Left forelimb (tissue), 1 donor: Measurements from ENCODE around the gene KLF16.

Source experiments
- DNase-seq: peaks from one replicate; pipeline ENCODE4 v3.0.0-alpha.2; 2018; ENCODE audit warnings: low spot score

Gene KLF16

DNA sequence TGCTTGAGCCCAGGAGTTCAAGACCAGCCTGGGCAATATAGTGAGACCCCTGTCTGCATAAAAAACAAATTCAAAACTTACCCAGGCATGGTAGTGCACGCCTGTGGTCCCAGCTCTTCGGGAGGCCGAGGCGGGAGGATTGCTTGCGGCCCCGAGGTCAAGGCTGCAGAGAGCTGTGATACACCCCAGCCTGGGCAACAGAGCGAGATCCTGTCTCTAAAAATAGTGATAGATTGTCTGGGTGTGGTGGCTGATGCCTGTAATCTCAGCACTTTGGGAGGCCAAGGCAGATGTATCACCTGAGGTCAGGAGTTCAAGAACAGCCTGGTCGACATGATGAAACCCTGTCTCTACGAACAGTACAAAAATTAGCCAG is 4.0 kb upstream of the KLF16 start:
- DNase-seq = no peak

DNA sequence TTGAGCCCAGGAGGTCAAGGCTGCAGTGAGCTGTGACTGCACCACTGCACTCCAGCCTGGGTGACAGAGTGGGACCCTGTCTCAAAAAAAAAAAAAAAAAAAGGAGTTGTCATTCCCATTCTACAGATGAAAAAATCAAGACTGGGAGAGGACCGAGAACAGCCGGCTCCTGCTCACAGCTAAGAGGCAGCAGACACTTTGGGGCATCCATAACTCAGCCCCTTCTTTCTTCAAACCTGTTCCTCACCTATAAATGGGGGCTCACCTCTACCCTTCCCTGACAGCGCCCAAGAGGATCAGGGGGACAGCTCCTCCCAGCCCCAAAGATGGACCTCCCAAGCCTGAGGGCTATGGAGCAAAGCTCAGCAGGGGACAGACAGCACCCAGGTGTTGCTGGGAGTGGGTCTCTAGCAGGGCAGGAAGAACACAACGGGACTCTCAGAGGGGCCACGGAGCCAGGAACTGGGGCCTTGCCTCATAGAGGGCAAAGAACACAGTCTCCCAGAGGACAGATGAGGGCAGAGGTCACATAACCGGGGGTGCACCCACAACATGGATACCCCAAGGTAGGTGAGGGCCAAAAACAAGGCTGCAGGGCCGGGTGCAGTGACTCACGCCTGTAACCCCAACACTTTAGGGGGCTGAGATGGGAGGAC is 3.4 kb upstream of the KLF16 start:
- no peak for DNase-seq

DNA sequence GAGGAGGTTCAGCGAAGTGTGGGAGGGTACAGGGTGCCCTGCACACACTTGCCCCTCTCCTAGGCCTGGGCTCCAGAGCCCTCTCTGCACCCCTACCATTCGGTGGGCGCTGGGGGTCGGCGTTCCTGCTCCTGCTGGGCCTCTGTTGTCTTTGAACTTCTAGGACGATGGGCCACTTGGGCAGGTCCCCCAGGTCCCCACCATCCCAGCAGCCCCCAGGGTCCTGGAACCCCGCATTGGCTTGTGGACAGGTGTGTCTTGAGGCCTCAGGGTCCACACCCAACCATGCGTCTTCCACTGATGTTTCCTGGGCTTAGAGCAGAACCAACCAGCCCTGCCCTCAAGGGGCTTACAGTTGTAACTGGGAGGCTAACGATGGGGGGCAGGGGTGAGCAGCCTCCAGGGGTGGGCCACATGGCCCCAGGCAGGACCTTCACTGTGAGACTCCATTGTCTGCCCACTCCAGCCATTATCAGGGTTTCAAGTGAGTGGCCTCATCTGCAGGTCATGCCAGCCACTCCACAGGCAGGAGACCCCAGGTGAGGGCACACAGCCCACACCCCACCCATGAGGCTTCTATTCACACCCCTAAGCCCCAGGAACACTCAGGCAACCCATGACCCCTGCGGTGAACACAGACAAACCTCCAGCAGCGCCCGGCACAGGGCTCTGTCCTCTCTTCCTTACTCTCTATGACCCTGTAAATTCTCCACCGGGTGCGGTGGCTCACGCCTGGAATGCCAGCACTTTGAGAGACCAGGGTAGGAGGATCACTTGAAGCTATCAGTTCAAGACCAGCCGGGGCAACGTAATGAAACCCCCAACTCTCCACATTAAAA is 2.0 kb upstream of the KLF16 start:
- DNase-seq = peak; percentile 68

GRCh38 chr19:1864480-1865171 is 1.2 kb upstream of the KLF16 start:
- DNase-seq = peak; percentile 80

- peak; percentile 96 for DNase-seq
Observed at GRCh38 chr19:1863638-1864479, 480 bp upstream of the KLF16 start.

- DNase-seq = peak; percentile 70
Observed at GRCh38 chr19:1862424-1863327, 703 bp downstream of the KLF16 start.

DNA sequence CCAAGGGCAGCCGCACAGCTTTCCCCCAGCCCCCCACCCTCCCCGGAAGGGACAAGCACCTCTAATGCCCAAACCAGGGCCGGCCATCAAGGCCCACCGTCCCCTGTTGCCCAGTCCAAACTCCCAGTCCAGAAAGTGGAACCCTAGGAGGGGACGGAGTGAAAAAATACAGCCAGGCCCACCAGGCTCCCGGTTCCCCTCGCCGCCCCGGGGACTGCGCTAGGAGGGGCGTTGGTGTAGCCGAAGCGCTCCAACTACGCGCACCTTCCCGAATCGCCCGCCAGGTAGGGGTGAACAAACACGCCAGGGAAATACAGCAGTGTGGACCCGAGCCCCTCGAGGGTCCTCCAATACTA is 1.3 kb downstream of the KLF16 start:
- no peak for DNase-seq

- no peak for DNase-seq
Observed at GRCh38 chr19:1861599-1862031, 1.8 kb downstream of the KLF16 start.

- DNase-seq = no peak
Observed at GRCh38 chr19:1860821-1861598, 2.4 kb downstream of the KLF16 start.

DNA sequence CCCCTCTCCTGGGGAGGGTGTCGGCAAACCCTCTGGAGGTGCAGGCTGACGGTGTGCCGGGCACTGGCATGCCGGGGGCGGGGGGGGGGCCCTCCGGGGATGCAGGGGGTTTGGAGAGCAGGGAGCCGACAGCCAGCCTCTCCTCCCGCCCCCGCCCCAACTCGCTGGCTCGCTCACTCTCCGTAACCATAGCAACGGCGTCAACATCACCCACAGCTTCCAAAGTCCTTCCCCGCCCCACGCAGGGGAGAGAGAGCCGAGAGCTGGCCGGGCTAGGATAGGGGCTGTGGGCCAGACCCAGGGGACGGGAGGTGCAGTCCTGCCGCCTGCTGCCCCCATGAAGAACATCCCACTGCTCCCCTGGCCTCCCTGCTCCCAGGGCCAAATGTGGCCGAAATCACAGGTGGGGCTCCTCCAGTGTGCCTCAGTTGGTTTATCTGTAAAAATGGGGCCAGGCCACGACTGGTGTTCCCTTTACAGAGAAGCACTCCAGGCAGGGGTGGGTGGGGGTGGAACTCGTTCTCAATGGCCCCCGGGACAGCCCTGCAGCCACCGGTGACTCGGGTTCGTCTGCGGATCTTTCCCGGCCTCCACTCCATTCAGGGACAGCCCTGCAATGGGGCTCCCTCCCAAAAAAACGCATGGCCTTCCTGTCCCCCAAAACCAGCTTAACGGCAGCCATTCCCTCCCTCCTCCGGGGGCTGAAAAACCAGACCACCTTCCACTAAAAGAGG is 3.2 kb downstream of the KLF16 start:
- DNase-seq = peak; percentile 85

DNA sequence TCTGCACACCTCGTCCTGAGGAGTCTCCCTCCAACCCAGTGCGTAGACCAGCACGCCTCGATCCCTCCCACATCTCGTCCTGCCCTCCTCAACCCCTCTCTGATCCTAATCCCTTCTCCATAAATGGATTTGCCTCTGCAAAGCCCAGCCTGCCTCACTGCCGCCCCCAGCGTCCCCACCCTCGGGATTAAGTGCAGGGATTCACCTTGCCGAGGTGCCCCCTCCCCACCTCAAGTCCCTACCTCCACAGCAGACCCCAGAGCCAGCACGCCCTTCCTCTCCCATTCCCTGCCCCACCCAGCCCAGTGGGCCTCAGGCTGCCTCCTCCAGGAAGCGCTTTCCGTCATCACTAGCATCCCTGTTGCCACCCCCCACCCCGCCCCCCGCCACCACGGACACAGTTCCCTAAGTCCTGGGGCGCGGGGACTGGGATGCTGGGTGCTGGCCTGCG is 4.0 kb downstream of the KLF16 start:
- no peak for DNase-seq

GRCh38 chr19:1858412-1859081 is 4.8 kb downstream of the KLF16 start:
- DNase-seq = no peak

GRCh38 chr19:1857648-1858326 is 5.6 kb downstream of the KLF16 start:
- no peak for DNase-seq

GRCh38 chr19:1856698-1857603 is 6.4 kb downstream of the KLF16 start:
- no peak for DNase-seq

DNA sequence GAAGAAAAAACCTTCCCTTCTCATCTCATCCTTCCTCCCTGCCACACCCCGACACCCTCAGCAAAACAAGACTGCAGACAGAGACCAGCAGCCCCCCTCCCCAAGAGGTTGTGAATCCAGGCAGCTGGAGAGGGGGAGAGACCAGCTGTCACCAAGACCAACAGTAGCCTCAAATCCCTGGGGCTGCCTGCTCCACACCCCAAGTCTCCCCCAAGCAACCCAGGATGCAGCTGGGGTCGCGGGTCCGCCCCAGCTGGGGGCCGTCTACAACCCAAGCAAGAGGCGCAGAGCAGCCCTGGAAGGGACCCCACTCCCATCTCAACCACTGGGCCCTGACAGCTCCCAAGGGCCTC is 7.1 kb downstream of the KLF16 start:
- no peak for DNase-seq

DNA sequence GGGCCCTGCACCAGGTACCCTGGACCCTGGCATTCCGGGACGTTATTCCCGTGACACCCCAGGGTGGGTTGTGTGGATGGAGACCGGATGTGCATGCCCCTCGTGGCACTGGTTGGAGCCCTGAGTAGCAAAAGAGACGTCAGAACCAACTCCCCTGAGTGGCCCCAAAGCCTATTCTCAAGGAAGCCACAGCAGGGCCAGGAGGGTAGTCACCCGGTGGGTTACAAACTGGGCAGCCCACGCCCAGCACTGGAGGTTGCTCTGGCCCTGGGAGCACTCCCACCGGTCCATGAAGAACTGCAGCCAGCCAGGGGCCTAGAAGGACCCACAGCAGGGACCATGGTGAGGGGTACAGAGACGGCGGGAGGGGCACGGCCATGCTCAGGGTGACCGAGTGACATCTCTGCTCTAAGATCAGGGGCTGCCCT is 7.5 kb downstream of the KLF16 start:
- DNase-seq = no peak
